Liver (tissue), 3 donors: ENCODE measurements around the gene HS1BP3.

Experiments
- CTCF ChIP-seq: fragments of 150-350 bp; IDR thresholded peaks from 2 replicates; pipeline ENCODE4 v1.5.1; 2017; ENCODE audit warnings: improper control_type of control experiment, low read depth, low read length; ENCODE audit not compliant: missing input control
- FOXA1 ChIP-seq: IDR thresholded peaks from 2 replicates; pipeline ENCODE4 v1.6.1; 2016; ENCODE audit warnings: antibody characterized with exemption
- JUND ChIP-seq, 2 donors: IDR thresholded peaks; 2 replicates each; pipeline ENCODE4 v1.6.1; 2016; ENCODE audit warnings: antibody characterized with exemption in 2 of 2
- MAX ChIP-seq: IDR thresholded peaks from 2 replicates; pipeline ENCODE4 v1.6.1; 2016; ENCODE audit warnings: antibody characterized with exemption
- RAD21 ChIP-seq, 2 donors: IDR thresholded peaks; 2 replicates each; pipeline ENCODE4 v1.6.1; 2016; ENCODE audit warnings: antibody characterized with exemption in 2 of 2, mild to moderate bottlenecking in 2 of 2
- donor health status: healthy.
- donor health status: healthy.

- no peak for TF ChIP-seq FOXA1
- no peak for TF ChIP-seq JUND (IDR thresholded peaks at IDR 0.05)
- no peak for TF ChIP-seq CTCF
- no peak for TF ChIP-seq RAD21 (IDR thresholded peaks at IDR 0.05)
- no peak for TF ChIP-seq MAX
These were observed 25.9 kb downstream of the HS1BP3 start for GRCh38 chr2:20624884-20625485.
